Stimulated activated CD8-positive, alpha-beta memory T cell treated with anti-CD3 and anti-CD28 coated beads, Interleukin-15, amount 100 ng/mL, for 4 hours (primary cell): Measurements from ENCODE around the gene CAPG.
"Not testable (repeated sequence)": the region's sequence is repeated elsewhere in the genome, so short reads cannot be mapped to it uniquely, and the experiment has no call there.

Experiments
- DNase-seq, 2 donors: peaks; one replicate each; pipeline ENCODE4 v3.0.0-alpha.2; 2020; ENCODE audit warnings: low read depth in 2 of 2

CAPG gene

DNA sequence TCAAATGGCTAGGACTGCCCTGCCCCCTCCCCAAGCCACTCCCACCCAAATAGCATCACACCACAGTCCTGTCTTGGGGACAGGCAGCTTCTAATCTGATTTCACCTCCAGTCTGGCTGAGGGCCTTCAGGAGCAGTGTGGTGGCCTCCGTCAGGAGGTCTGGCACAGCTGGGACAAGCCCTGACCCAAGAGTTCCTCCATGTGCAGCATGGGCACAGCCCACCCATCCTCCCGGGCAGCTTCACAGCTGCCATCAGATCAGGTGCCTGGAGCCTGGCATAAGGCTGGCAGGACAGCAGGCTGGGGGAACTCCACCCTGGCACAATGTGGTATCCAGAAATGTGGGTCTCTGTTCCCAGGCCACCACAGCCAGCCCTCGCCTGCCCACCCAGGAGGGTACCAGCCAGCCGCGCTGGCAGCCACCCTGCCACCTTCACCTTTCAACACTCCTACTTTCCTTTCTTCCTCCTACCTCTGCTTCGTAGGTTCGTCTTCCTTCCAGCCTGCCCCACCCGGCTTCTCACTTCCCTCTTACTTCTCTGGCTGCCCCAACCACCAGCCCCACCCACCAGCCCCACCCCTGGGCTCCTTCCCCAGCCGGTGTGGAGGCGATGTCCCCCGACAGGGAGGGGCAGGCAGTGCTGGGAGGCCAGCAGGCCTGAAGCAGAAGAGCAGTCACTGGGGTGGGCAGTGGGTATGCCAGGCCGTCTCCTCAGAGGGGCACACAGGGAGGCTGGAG is at the start of gene CAPG:
TSS of gene CAPG (minus strand) at position 522 of the 739 bp plus-strand sequence. CDS start 8,221 bp downstream, outside the sequence.
- no peak for DNase-seq

- DNase-seq: no peak
These were observed 49.6 kb upstream of the CAPG start for GRCh38 chr2:85459771-85460170.

DNA sequence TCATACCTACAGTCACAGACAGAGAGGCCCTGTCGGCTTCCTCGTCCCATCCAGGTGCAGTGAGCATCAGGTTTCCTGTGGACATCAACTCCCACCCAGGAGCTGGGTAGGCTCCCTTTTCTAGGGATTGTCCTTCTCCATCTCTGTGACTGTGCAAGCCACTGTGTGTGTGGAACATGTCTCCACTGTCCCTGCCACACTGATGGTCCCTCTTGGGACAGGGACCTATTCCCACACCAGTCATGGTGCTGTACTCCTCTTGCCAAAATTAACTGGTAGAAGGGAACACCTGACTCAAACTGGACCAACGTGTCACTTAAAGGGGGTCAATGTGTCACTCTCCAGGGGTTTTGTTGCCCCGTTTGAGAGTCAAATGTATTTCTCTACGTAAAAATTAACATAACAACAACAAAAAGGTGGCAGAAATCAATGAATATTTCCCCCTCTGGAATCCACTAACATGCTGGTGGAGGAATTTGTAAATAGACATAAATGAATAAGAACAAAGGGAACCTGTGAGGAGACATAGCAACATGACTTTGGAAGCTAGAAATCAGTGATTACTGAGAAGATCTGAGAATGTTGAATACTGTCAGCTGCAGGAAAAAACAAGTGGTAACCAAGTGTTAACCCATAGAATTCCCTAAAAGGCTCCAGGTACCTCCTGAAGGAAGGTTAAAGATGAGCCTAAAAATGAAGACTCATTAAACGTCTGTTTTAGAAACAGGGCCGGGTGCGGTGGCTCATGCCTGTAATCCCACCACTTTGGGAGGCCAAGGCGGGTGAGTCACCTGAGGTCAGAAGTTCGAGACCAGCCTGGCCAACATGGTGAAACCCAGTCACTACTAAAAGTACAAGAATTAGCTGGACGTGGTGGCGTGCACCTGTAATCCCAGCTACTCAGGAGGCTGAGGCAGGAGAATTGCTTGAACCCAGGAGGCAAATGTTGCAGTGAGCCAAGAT is 48.7 kb upstream of the CAPG start:
- no peak for DNase-seq

GRCh38 chr2:85457877-85458316 is 47.7 kb upstream of the CAPG start:
- no peak for DNase-seq

DNA sequence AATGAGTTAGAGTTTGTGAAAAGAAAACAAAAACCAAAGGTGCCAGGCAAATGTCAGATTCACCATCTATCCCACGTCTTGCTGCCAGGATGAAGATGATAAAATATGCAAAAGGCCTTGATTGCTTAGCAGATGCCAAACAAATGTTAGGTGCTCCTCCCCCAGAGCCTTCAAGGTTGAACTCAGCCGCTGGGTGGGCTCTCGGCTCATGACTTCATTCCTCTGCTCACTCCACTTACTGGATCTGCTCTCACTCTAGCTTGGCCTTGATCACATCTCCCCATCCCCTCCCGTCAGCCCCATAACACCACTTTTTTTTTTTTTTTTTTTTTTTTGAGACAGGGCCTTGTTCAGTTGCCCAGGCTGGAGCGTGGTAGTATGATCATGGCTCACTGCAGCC is 46.9 kb upstream of the CAPG start:
- DNase-seq: no peak

DNA sequence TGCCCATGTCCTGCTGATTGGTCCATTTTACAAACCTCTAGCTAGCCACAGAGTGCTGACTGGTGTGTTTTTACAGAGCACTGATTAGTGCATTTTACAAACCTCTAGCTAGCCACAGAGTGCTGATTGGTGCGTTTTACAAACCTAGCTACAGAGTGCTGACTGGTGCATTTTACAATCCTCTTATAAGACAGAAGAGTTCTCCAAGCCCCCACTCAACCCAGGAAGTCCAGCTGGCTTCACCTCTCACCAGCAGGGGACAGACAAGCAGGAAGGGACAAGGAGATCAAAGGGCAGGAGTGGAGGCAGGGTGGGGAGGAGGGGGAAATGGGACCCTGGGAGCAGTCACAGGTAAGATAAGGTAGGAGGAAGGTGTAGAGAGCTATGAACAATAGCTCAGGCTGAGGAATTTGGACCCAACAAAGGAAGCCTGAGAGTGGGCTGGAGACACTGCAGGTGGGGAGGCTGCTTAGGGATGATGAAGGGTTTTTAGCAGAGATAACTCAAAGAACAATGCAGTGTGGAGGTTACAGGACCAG is 45.5 kb upstream of the CAPG start:
- no peak for DNase-seq

DNA sequence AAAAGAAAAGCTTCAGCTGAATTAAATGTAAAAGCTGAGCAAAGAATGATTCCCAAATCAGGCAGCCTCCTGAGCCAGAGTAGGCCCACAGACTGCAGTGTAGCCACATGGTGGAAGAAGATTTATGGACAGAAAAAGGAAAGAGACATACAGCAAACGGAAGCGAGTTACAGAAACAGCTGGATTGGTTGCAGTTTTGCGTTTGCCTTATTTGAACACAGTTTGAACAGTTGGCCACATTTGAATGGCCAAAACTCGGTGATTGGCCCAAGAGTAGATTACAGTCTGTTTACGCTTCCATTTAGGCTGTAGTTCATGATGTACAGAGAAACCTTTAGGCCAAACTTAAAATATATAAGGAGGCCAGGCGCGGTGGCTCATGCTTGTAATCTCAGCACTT is 43.4 kb upstream of the CAPG start:
- DNase-seq: no peak

DNA sequence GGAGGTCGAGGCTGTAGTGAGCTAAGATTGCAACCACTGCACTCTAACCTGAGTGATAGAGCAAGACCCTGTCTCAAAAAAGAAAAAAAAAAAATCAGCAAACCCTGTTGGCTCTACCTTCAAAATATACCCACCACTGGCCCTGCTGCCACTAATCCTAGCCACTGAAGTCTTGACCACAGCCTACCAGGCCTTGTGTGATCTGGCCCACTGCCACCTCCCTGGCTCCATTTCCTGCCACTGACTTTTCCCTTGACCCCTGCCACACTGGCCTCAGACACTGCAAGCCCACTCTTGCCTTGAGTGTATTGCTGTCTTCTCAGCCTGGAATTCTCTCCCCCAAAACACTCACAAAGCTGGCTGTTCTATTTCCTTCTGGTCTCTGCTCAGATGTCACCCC is 42.1 kb upstream of the CAPG start:
- no peak for DNase-seq

DNA sequence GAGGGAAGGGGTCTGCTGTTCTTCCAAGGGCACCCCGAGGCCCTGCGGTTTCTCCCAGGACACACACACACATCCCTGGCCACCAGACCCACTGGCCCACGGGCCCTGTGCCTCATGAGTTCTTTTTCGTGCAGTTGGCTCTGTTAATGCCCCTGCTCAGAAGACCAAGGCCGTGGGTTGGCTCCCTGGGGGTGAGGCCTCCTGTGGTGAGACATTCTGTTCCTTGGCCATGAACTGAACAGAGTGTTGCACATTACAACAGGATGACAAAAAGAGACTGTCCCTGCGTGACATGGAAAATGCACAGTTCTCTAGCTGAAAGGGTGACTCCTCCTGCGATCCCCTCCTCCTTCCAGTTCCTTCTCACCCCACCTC is 39.0 kb upstream of the CAPG start:
- no peak for DNase-seq

DNA sequence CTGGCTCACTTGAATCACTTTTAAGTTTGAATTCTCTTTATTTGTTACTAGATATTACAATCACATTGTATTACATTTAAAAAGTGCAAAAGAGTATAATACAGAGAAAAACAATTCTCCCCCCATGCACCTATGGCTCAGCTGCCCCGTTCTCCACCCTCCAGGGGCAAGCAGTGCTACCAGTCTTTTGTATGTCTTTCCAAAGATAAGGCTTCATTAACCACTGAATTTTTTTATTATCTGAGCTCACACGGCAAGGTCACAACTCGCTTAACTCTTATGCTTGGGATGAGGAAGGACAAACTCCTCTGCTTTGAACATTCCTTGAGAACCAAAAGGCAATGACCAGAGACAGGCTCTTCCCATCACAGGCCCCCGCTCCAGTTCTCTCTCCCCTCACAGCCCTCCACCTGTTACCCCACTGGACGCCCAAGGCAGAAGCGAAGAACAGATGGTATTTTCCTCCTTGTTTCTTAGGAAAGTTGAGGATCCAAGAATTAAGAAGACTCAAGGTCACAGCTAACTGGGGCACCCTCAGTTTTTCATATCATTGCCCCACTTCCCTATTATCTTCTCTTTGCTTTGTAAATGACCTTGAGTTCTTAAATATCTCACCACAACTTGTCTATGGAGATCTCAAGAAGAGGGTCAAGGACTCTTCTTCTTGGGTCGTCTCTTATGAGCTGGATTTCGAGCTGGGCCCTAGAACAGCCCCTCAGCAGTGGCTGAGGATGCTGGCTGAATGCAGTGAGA is 38.5 kb upstream of the CAPG start:
- no peak for DNase-seq

GRCh38 chr2:85447222-85447585 is 37.0 kb upstream of the CAPG start:
- no peak for DNase-seq

- DNase-seq: no peak
These were observed 36.4 kb upstream of the CAPG start for GRCh38 chr2:85446296-85447221.

DNA sequence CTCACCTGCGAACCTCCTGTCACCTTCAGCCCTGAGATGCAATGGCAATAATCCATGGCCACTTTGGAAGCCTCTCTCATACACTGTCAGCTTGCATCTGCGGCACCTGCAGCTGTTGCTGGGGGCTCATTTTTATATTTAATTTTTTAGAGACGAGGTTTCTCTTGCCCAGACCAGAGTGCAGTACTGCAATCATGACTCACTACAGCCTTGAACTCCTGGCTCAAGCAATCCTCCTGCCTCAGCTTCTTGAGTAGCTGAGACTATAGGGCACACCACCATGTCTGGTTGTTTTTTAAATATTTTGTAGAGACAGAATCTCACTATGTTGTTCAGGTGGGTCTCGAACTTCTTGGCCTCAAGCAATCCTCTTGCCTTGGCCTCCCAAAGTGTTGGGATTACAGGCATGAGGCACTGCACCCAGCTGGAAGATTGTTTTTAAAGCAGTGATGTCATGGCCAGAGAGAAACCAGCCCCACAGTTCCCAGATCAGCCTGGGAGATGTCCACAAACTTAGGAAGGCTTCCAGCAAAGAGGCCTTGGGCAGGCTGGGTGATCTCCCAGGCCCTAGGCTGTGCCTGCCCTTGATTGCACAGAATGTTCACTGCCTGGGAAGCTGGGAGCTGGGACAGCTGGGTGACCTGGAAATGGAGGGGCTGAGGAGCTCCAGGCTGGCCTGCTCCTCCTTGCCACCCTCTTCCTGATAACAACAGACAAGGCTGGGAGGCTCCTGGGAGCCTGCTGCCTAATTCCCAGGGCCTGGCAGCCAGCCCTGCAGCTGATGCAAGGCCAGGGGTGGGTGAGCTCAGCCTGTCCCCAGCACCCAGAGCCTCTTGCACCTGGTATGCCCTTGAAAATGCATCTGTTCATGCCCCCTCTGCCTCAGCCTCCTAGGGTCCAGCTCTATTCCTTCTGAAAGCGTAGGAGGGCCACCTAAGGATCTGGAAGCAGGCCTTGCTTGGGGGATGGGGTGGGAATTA is 35.4 kb upstream of the CAPG start:
- DNase-seq: no peak

DNA sequence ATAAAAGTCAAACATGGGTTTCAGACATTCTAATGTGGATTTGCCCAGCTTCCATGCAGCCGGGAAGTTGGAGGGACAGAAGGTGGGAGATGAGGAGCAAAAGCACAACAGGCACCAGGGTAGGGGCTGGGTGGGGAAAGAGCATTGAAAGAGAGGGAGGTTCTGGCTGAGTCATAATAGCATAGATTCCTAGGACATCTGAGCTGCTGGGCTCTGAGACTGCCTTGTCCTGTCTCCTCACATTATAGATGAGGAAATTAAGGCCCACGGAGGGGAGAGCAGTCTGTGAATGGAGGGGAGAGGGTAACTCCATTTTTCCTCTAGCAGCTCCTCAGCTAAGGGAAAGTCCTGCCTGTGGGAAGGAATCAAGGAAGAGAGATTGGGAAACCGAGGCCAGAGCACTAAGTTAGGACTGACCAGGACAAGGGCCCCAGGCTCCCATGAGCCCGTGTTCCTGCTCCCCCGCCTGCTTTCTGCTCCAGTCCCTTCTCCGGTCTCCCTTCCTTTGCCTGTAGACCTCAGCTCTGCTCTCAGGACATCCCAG is 34.5 kb upstream of the CAPG start:
- DNase-seq: no peak

DNA sequence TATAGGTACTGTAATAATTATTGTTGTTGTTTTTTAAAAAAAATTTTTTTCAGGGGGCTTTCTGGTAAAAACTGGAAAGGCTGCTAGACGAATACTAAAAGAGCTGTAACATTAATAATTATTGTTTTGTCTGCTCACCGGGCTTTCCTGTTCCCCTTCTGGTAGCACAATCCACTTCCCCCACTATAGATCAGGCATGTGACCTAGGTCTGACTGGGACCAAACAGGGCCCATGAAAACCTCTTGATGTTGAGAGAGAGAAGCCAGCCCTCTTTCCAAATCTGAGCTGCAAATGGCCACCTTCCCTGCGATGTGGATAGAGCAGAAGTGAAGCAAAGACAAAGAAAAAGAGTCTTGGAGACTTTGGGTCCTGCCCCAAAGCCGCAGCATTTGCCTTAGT is 31.7 kb upstream of the CAPG start:
- DNase-seq: no peak

GRCh38 chr2:85440729-85441128 is 30.6 kb upstream of the CAPG start:
- no peak for DNase-seq

DNA sequence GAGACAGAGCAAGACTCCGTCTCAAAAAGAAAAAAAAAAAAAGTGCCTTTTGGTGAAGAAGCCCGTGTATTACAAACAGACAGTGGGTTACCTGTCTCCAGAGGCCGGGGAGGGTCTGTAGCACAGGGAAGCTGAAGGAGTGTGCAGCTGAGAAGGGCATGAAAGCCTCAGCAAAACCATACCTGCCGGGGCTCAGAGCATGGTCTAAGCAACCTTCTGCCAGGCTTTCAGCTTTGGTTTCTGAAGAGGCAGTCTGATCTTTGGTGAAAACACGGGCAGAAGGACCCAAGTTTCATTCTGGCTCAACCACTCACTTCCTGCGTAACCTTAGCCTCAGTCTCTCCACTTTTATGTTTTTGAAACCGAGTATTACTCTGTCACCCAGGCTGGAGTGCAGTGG is 29.8 kb upstream of the CAPG start:
- no peak for DNase-seq

DNA sequence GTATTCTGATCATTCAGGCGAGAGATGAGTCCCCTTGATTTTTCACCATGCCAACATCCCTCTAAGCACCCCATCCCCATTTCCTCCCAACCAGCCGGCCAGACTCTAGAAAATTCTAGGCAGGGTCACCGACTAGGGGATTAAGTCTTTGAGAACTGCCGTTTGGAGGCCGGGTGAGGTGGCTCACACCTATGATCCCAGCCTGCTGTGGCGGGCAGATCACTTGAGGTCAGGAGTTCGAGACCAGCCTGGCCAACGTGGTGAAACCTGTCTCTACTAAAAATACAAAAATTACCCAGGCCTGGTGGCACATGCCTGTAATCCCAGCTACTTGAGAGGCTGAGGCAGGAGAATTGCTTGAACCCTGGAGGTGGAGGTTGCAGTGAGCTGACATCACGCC is 29.4 kb upstream of the CAPG start:
- DNase-seq: not testable (repeated sequence)

GRCh38 chr2:85439025-85439472 is 28.9 kb upstream of the CAPG start:
- DNase-seq: no peak
